GM19240 (cell line): ENCODE measurements around the gene ASCC1.

Experiments used
- DNase-seq: peaks from one replicate; pipeline ENCODE4 v3.0.0; 2011; ENCODE audit warnings: low spot score; ENCODE audit not compliant: insufficient read length

Gene ASCC1

DNA sequence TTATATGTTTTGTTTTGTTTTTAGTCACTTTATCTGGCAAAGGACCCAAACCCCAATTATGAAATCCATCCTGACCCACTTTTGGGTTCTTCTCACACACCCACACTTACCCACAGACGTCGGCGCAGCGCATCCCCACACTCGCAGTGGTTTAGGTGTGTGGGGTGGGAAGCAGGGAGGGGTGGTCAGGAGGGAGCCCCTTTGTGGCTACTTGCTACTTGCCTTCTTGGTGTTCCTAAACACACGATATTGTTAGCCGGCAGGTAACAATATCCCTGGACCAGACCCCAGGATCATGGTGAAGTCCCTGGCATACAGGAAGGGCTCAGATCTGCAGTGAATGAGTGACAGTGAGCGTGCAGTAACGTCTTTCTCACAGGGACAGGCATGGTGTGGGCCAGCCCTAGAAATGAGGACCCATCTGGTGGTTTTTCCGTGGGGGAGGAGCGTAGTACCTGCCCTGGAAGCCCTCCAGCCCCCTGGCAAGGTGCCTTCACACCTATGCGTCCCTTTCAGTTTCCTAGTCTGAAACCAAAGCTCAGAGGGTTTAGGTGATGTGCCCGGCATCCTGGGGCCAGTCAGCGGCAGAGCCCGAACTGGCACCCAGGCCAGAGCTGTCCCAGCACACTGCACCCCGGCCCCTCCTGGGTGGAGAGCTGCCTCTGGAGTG is 132.2 kb downstream of the ASCC1 start:
- DNase-seq = no peak

DNA sequence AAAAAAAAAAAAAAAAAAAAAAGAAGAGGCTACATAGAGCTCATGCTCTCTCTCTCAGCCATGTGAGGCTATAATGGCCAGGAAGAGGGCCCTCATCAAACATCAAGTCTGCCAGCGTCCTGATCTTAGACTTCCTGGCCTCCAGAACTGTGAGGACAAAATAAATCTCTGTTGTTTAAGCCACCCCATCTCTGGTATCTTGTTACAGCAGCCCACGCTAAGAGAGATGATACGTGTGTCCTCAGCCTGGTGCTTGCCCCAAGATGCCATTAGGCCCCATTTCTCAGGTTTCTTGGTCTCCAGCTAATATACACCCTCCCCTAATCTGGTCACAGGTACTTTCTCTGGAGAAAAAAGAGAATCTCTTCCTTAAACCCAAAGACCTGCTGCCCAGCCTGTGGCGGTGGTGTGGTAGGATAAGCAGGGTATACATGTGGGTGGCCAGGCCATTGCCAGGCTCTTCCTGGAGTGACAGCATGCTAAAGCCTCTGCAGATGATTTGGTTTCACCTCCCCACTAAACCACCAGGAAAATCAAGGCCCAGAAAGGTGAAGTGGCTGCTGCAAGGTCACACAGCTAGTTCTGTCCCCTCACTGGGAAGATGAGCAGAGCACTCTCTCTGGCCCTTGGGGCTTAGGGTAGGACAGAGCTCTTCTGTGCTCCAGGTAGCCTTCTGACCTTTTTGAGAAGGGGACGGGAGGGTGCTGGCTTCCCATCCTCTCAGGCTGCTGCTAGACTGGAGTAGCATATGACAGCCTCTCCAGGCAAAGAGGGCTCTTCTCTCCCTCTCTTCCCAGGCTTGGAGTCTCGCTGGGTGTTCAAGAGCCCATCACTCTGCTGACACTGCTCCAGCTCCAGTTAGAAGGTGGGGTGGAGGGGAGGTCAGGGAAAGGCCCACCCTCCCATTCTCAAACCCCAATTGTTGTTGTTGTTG is 133.0 kb downstream of the ASCC1 start:
- DNase-seq = no peak

DNA sequence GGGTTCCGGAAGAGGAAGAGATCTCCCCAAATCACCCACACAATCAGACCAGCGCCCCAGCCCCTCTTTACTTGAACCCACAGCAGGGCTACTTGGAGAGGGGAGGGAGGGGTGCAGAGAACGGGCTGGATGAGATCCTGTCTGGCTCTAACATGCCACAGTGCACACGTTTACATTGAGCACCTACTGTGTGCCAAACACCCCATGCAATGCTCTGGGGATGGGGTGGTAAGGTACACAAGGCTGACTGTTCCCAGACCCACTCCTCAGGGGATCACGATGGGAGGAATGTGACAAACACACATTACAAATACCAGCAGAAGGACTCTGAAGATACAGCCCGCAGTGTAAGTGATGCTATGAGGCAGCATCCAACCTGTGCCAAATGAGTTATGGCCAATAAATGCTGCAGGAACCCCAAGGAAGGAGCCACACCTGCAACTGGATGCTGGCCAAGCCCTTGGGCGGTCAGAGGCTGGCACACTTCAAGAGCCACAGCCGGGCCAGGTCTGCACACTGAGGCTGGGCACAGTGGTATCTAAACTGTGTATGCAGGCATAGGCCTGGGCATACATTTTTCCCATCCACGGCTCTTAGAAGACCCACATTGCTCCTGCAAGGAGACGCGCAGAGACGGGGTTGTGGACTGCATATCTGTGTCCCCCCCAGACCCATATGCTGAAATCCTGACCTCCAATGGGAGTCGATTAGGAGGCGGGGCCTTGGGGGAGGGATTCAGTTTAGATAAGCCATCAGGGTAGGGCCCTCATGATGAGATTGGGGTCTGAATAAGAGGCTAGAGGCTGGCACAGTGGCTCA is 134.1 kb downstream of the ASCC1 start:
- DNase-seq = no peak

DNA sequence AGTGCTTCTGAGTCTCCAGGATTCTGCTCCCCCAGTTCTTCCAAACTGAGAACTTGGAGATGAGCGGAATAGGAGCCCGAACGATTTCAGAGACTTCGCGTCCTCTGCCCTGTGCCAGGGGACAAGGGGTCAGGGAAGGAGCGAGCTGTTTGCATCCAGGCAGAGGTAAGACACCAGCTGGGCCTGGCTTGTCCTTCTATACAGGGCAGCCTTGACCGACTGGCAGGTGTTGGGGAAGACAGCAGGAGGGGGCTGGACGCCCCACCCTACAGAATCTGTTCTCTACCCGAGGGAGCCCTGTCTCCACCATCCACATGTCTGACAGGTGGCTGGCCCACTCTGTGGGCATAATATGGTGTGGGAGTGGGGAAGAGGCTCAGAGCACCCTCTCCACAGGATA is 134.9 kb downstream of the ASCC1 start:
- no peak for DNase-seq

DNA sequence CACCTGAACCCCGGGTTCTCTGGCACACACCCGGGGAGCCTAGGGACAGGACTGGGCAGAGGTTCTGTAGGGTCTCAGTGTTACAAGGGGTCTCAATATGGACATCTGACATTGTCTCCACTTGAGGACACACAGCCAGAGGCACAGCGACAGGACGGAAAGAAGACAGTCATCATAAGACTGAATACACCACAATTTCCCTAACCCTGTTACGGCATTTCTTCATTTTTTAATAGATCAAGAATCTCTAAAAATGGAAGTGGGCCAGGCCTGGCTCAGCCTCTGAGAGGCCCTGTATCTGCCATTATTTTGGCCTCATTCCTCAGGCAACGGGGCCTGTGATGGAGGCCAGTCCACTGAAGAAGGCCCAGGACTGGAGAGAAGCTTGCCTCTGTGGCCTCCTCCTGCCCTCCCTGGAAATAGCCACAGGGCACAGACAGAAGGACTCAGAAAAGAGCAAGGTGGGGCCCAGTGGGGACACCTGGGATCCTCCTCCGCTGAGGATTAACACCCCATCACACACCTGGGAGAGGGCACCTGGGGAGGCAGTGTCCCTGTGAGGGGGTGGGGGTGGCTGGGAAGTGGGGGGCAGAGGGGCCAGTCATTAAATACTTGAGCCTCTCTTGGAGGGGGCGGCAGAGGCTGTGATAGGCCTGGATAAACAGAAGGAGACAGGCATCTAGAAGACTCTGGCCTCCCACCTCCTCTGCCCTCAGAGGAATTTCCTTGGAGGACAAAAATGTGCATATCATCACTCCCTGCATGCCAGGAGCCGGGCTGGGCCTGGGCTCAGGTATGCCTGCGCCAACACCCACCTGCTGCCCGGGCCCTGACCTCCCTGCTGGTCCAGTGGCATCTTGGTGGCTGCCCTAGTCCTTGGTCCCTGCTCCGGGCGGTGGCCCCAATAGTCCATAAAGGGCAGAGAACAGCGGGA is 135.8 kb downstream of the ASCC1 start:
- DNase-seq = no peak

DNA sequence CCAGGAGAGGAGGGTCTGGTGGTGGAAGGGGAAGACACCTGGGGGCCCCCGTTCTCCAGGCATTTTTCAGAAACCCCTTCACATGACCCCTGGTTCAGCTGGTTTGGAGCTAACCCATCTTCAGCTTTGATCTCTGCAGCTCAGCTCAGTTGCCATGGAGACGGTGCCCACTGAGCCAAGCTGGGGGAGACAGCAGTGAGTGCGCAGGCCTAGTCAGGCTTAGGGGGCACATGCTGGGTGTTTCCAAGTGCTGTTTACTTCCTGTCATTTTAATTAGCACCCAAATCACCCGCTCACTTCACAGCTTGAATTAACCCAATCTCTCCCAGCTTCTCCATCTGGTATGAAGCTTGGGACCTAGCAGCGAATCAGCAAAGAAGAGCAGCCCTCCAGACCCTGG is 136.7 kb downstream of the ASCC1 start:
- no peak for DNase-seq

DNA sequence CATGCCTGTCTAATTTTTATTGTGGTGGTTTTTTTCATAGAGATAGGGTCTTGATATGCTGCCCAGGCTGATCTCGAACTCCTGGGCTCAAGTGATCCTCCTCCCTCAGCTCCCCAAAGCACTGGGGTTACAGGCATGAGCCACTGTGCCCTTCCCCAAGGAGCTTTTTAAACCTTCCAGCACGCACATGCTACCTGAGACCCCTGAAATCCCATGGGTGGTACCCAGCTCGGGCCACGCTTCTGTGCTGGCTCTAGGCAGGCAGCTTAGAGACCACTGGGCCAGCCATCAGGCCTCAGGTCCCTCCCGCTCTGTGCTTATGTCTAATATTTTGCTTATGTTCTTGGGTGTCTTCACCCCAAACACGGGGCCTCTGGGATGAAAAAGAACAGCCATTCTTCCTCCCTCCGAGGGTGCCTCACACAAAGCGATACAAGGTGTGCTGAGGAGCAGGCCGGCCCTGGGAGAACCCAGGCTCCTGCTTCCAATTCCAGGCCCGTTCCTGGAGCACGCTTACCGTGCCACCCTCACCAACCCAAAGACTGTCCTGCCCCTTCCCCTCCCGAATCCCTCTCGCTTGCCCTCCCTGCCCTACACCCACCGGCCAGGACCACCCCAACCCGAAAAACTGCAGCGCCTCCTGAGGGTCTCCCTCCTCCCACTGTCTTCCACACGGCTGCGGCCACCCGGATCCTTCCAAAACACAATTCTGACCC is 138.6 kb downstream of the ASCC1 start:
- no peak for DNase-seq

DNA sequence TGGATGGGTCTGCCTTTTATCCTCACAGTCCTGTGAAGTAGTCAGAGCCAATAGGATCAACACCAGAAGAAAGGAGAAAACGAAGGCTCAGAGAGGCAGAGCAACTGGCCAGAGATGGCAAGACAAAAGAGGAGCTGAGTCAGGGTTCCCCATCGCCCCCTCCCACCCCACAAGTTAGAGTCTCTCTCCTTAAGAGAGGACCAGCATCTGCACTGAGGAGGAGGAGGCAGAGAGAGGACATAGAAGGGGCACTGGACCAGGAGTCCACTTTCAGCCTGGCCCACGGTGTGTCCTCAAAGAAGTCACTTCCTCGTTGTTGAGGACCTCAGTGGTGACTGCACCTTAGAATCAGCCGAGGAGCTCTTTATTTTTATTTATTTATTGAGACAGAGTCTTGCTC is 139.3 kb downstream of the ASCC1 start:
- DNase-seq = no peak

DNA sequence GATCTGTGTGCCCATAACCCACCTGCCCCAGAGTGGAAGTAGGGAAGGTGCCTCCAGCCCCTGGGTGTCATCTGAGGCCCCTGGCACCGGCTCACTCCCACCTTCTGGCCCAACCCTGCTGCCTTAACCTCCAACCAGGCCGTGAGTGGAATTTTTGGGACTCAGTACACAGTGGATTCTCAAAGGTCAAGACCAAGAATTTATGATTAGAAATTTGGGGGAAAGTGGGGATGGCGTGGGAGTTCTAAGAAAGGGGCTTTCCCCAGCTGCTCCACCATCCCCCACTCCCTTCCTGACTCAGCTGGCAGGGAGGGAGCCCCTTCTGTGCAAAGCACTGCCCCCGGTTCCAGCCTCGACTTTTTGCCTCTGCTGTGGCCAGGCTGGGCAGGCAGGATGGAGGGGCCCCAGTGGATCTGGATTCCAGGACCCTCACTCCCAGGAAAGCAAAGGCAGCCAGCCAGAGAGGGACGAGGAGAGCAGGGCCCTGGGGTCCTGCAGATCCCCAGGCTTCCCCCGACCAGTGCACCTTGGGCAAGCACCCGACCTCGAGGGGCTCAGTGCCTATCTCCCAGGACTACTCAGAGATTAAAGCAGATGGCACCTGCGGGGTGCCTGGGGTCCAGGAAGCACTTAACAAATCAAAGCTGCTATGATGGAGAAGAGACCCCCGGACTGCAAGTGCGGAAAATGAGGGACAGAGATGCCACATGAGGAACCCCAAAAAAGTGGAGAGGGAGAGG is 140.5 kb downstream of the ASCC1 start:
- DNase-seq = no peak

DNA sequence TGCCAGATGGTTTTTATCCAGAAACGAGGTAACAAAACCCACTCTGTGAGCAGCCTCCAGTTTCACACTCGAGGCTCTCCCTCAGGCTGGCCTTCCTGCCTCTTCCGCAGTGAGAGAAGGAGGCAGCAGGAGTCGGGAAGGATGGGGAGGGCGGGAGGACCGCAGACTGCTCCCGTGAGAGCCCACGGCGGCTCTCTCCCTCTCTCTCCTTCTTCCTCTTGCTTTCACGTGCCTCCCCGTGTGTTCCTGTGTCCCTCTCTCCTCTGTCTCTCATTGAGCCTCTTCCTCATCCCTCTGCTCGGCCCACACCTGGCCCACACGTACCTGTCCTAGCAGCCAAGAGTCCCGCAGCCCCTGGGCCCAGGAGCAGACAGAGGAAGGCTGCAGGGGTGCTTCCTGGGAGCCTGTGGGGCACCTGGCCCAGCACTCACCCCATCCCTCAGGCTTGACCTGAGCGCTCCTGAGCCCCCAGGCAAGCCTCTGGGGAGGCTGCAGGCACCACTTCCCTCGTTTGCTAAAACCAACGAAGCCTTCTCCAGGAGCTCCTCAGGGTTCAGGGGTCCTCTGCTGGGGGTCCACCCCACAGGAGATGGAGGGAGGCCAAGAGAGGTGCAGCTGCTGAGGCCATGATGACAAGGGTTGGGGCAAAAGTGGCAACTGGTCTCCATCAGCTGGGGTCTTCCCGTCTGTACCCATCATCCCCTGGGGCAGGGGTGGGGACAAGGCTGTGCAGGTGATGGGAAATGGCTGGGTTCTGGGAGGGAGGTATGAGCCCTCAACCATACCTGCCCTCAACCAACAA is 141.3 kb downstream of the ASCC1 start:
- DNase-seq = no peak

DNA sequence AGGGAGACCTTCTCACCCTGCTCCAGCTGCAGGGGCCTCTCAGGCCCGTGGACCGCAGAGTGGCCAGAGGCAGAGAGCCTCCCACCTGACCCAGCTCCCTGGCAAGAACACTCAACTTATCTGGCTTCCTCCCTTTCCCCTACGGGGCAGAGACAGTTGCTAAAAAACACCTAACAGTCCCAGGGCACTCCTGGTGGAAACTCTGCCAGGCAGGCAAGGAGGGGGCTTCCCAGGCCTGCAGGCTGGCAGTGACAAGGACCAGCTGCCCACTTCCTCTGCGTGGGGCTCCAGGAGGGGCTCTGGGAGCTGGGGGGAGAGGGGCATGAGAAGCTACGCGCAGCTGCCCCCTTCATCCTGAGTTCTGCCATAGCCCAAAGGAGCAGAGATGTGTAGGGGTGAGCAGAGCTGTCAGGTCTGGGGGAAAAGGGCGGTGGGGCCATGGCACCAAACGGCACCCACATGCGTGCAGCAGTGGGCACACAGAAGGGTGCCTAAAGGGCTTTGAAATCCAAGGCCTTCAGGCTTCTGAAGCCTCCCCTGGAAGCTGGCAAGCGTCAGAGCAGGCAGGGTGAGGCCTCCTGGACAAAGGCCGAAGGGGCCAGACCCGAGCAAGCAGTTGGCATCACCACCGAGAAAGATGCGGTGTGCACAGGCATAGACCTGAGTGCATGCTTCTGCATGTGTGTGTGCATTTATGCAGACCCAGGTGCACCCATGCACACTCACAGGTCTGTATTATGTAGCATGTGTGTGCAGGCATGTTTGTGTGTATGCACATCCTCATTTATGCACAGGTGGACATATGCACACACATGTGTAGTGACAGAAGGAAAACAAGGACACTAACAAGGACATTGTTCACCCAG is 142.1 kb downstream of the ASCC1 start:
- DNase-seq = no peak

DNA sequence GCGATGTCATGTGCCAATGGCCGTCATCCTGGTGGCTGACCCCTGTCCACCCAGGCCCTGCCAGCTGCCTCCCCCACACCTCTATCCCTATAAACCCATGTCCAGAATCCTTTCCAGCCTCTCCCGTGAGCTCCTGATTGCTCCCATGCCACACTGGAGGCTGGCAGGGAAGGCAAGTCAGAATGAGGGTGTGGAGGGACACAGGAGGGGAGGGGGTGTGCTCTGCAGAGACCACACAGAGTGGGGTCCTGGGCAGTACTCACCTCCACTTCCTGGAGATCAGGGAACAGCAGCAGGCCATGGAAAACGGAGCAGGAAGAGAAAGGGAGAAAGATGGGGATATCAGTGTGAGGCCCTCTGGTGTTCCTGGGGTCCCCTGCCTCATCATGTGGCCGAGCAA is 143.4 kb downstream of the ASCC1 start:
- DNase-seq = no peak

DNA sequence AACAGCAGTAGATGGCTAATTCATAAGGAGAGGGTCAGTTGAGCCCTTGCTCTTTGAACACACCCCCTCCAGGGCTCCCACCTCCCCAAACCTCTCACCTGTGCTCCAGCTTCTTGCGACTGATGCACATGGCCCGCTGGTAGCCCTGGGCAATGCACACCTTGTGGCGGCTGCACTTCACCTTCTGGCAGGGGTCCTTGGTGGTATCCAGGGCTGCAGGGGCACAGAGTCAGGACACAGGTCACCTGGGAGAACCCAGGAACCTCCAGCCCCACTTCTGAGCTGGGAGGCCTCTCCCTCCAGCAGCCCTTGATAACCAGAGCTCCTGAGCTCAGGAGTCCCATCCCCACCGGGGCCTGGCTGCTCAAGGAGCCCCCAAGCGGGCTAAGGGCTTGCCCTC is 144.0 kb downstream of the ASCC1 start:
- no peak for DNase-seq

DNA sequence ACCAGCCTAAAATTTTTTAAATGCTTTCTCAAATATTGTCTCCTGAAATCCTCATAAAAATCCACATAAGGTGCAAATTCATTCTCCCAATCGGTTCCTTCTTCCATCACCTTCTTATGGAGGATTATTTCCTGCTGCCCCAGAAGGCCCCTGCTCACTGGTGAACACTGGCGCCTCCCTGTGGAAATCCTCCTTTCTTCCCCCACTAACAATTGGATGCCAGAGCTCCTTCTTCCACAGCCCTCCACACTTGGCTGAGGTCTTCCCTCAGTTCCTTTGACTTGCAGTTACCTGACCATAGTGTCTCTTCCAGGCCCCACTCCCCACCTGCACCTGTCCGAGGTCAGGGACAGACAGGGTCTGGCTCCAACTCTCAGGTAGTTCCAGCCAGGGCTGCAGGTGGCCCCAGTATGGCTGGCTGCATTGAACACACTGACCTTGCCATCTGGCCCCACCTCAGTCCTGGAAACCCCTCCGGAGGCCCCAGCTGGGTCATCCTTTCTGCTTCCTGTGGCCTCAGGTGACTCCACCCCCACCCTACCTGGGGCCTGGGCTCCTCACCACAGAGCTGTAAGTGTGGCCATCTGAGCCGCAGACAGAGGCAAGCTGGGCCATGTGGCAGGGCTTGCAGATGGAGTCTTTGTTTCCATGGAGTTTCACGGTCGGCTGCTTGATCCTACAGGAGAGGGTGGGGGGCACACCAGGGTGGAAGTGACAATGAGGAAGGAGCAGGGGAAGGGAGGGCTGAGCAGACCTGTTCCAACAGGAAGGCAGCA is 146.1 kb downstream of the ASCC1 start:
- no peak for DNase-seq

DNA sequence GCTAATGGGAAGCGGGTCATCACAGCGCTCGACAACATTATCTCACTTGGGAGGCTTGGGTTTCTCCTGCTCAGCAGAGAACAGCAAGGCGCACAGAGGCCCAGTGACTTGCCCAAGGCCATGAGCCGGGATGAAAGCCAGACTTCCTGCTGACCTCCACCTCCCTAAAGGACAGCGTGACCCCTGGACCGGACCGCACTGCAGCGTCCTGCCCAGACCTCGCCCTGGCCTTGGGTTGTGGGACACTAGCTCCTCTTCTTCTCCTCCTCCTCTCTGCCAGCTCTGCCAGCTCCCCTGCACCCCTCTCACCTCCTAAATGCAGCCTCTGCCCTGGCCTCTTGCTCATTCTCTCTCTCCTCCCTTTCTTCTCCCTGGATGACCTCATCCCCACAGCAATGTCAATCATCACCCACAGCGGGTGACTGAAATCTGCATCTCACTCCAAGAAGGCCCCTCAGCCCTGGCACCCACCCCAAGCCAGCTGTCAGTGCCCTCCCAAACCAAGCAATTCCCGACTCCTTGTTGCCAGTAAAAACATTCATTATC is 147.1 kb downstream of the ASCC1 start:
- no peak for DNase-seq

DNA sequence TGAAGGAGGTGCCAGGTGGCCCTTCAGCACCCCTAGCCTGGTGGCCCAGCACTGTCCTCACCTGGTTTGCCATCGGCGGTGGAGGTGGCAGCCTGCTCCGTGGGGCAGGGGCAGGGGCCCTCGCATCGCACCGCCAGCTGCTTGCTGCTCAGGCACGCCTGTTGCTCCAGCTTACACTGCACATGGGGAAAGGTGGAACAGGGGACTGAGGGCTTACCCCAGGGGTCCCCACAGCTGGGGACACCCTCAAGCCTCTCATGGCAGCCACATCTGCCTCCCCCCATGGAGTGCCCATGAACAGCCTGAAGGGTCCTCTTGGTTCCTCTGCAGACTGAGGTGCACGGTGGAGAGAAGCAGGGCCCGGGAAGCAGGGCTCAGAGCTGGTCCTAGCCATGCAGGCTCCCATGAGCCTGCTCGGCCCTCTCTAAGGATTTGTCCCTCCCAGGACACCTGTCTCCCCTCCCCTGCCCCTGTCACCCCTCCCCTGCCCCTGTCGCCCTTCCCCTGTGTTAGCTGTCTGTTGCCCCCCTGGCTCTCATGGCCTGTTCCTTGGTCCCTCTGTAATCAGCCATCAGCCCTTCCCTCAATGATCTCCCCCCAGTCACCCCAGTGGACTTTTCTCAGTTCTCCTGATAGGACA is 147.8 kb downstream of the ASCC1 start:
- DNase-seq = no peak
